Measurements from ENCODE around the gene APCDD1L. TPM values are rescaled to one million over a fixed set of nuclear protein-coding genes. Genes with fewer than 3 reads are reported as not detected.

Gene APCDD1L
- total RNA-seq, 1 donor from 2014 or later, result 4.2 TPM

GRCh38 chr20:58552366-58552934, 37.3 kb upstream of the APCDD1L start:
- no peak overlapping the region for H3K9ac ChIP-seq (ENCODE audit: low read depth in 1 of 3, low read length in 3 of 3)
- peaks cover 0 to 29% (median 4%) of the 10 kb centered on the region in 3 donors for H3K27me3 ChIP-seq (ENCODE audit: control insufficient read depth in 3 of 3, insufficient read depth in 3 of 3, low read length in 3 of 3)
- H3K36me3 ChIP-seq (ENCODE audit: control insufficient read depth in 3 of 3, insufficient read depth in 3 of 3, low read length in 3 of 3), result no peaks in the 10 kb centered on the region
- H3K4me1 ChIP-seq (ENCODE audit: control insufficient read depth in 3 of 3, insufficient read depth in 3 of 3, low read length in 3 of 3), result peaks cover 0 to 5% (median 0%) of the 10 kb centered on the region in 3 donors
- no peaks in the 10 kb centered on the region for H3K9me3 ChIP-seq (ENCODE audit: control insufficient read depth in 3 of 3, low read length in 3 of 3)
- H3K27ac ChIP-seq (ENCODE audit: low read depth, low read length), result no peak overlapping the region
- no peak overlapping the region for H3K4me3 ChIP-seq (ENCODE audit: low read length in 3 of 3)

- Histone ChIP-seq H3K9me3 (ENCODE audit: control insufficient read depth in 3 of 3, low read length in 3 of 3) (no peaks in the 10 kb centered on the region), H3K36me3 (ENCODE audit: control insufficient read depth in 3 of 3, insufficient read depth in 3 of 3, low read length in 3 of 3) (no peaks in the 10 kb centered on the region), H3K4me3 (ENCODE audit: low read length in 3 of 3) (no peak overlapping the region), H3K27ac (ENCODE audit: low read depth, low read length) (no peak overlapping the region), H3K4me1 (ENCODE audit: control insufficient read depth in 3 of 3, insufficient read depth in 3 of 3, low read length in 3 of 3) (peaks cover 0 to 5% (median 0%) of the 10 kb centered on the region in 3 donors), H3K27me3 (ENCODE audit: control insufficient read depth in 3 of 3, insufficient read depth in 3 of 3, low read length in 3 of 3) (peaks cover 0 to 25% (median 4%) of the 10 kb centered on the region in 3 donors), H3K9ac (ENCODE audit: low read depth in 1 of 3, low read length in 3 of 3) (no peak overlapping the region)
These were observed 36.4 kb upstream of the APCDD1L start for GRCh38 chr20:58551631-58552030.

- H3K9ac ChIP-seq (ENCODE audit: low read depth in 1 of 3, low read length in 3 of 3), result no peak overlapping the region
- no peaks in the 10 kb centered on the region for H3K9me3 ChIP-seq (ENCODE audit: control insufficient read depth in 3 of 3, low read length in 3 of 3)
- peaks cover 0 to 5% (median 0%) of the 10 kb centered on the region in 3 donors for H3K4me1 ChIP-seq (ENCODE audit: control insufficient read depth in 3 of 3, insufficient read depth in 3 of 3, low read length in 3 of 3)
- no peak overlapping the region for H3K27ac ChIP-seq (ENCODE audit: low read depth, low read length)
- peaks cover 0 to 27% (median 4%) of the 10 kb centered on the region in 3 donors for H3K27me3 ChIP-seq (ENCODE audit: control insufficient read depth in 3 of 3, insufficient read depth in 3 of 3, low read length in 3 of 3)
- H3K36me3 ChIP-seq (ENCODE audit: control insufficient read depth in 3 of 3, insufficient read depth in 3 of 3, low read length in 3 of 3), result no peaks in the 10 kb centered on the region
- H3K4me3 ChIP-seq (ENCODE audit: low read length in 3 of 3), result no peak overlapping the region
These were observed 35.3 kb upstream of the APCDD1L start for GRCh38 chr20:58550275-58551059.

DNA sequence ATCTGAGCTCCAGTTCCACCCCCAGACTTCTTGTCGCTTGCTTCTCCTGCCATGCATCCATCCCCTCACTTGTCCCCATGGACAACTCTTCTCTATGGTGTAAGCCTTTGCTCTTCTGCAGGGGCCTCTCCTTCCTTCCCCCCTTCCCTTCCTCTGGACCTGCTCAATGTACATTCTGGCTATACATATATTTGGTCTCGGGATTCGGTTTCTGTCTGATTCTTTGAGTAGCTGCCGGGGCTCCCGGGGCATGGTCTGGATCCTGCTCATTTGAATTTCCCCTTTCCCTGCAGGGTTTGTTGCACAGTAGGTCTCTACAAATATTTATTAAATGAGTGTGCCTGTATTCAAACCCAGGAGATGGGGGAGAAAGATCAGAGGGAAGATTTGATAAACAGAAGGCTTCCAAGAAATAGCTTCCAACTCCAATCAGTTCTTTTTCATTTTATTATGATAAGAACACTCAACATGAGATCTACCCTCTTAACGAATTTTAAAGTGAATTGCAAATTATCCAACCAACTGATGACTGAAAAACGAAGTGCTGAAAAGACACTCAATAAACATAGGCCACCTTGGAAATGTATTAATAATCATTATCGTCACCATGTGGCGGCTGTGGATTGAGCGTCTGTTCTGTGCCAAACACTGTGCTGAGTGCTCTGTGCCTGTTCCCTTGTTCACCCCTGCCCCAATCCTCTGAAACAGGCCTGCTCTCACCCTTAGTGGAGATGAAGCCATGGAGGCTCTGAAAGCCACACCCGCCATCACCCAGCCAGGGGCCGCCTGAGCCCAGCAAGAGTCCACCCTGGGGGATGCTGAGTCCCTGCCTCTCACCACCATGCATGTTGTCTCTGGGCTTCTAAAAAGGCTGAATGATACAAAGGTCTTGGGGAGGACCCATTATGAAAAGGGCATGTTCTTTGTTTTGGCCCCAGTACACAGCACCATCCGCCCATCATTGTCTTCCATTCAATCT, 34.3 kb upstream of the APCDD1L start:
- no peaks in the 10 kb centered on the region for H3K36me3 ChIP-seq (ENCODE audit: control insufficient read depth in 3 of 3, insufficient read depth in 3 of 3, low read length in 3 of 3)
- no peaks in the 10 kb centered on the region for H3K9me3 ChIP-seq (ENCODE audit: control insufficient read depth in 3 of 3, low read length in 3 of 3)
- peaks cover 0 to 18% (median 3%) of the 10 kb centered on the region in 3 donors for H3K27me3 ChIP-seq (ENCODE audit: control insufficient read depth in 3 of 3, insufficient read depth in 3 of 3, low read length in 3 of 3)
- no peak overlapping the region for H3K9ac ChIP-seq (ENCODE audit: low read depth in 1 of 3, low read length in 3 of 3)
- H3K27ac ChIP-seq (ENCODE audit: low read depth, low read length), result no peak overlapping the region
- H3K4me3 ChIP-seq (ENCODE audit: low read length in 3 of 3), result no peak overlapping the region
- peaks cover 0 to 5% (median 0%) of the 10 kb centered on the region in 3 donors for H3K4me1 ChIP-seq (ENCODE audit: control insufficient read depth in 3 of 3, insufficient read depth in 3 of 3, low read length in 3 of 3)

DNA sequence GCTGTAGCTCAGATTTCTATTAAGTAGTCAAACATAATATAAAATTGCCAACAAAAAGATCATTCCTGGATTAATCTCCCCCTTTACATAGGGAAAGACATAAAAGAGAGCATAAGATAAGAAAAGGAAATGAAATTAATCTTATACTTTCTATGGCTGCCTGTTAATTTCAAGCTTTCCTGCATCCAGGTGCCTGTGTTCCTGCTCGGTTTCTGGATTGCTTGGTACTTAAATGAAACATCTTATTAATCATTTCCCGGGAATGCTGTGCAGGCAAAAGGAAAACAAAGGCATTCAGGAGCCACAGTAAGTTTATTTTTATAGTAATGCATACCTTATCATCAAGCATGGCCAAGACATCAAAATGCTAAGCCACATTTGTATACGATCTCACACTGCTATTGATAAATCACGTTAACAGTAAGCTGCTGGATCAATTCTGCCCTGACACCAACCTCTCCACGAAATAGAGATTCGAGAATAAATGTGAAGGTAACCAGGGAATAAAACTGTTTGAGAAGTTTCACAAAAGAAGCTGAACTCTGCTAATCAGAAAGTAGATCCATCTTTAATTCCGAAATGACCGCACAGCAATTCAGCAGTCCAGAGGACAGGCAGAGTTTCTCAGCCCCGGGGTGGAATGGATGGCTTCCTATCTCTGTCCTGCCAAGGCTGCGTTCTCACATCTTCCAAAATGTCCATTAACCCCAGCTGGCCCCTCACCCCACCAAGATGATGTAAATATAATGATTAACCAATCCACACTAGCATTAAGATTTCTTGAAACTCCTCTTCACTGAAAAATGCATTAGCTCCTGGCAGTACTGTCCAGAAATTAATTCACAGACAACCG, 32.6 kb upstream of the APCDD1L start:
- H3K27me3 ChIP-seq (ENCODE audit: control insufficient read depth in 3 of 3, insufficient read depth in 3 of 3, low read length in 3 of 3), result peaks cover 0 to 13% (median 0%) of the 10 kb centered on the region in 3 donors
- no peak overlapping the region for H3K9ac ChIP-seq (ENCODE audit: low read depth in 1 of 3, low read length in 3 of 3)
- H3K4me1 ChIP-seq (ENCODE audit: control insufficient read depth in 3 of 3, insufficient read depth in 3 of 3, low read length in 3 of 3), result no peaks in the 10 kb centered on the region
- H3K4me3 ChIP-seq (ENCODE audit: low read length in 3 of 3), result no peak overlapping the region
- H3K36me3 ChIP-seq (ENCODE audit: control insufficient read depth in 3 of 3, insufficient read depth in 3 of 3, low read length in 3 of 3), result no peaks in the 10 kb centered on the region
- no peak overlapping the region for H3K27ac ChIP-seq (ENCODE audit: low read depth, low read length)
- H3K9me3 ChIP-seq (ENCODE audit: control insufficient read depth in 3 of 3, low read length in 3 of 3), result no peaks in the 10 kb centered on the region

DNA sequence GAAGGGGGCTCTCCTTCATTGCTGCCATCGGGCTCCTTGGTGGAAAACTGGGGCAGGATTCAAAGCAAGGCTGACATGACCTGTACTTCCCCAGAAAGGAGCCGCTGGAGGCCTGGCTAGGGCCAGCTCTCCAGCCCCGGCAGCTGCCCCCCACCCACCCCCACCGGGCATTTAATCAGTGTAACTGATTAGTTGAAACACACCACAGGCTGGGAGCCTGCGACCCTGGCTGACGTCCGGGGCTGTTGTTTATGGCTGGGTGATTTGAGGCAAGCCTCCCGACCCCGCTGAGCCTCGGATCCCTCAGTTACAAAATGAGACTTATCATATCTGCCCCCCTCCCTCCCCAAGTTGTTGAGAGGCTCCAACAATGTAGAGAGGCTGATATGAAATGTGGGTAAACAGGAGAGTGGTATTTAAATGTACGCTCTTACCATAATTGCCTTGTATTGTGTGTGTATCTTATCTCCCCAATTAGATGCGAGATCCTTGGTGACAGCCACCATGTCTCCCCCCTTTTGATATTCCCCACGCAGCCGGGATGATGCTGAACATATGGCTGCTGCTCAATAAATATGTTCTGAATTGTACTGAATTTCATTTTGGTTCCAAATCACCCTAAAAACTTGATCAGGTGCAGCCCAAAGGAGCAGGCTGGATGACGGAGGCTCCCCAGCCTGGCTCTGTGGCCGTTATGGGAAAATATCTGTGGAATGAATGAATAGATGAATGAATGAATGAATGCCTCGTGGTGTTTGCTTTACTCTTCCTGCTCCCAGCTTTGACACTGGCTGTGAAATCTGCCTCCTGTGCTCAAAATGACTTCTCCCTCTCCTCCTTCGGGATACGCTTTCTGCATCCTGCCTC, 31.8 kb upstream of the APCDD1L start:
- no peaks in the 10 kb centered on the region for H3K4me1 ChIP-seq (ENCODE audit: control insufficient read depth in 3 of 3, insufficient read depth in 3 of 3, low read length in 3 of 3)

GRCh38 chr20:58546416-58546711, 31.2 kb upstream of the APCDD1L start:
- H3K27ac ChIP-seq (ENCODE audit: low read depth, low read length), result no peak overlapping the region
- no peak overlapping the region for H3K4me3 ChIP-seq (ENCODE audit: low read length in 3 of 3)
- peaks cover 0 to 10% (median 7%) of the 10 kb centered on the region in 3 donors for H3K27me3 ChIP-seq (ENCODE audit: control insufficient read depth in 3 of 3, insufficient read depth in 3 of 3, low read length in 3 of 3)
- no peak overlapping the region for H3K9ac ChIP-seq (ENCODE audit: low read depth in 1 of 3, low read length in 3 of 3)
- H3K4me1 ChIP-seq (ENCODE audit: control insufficient read depth in 3 of 3, insufficient read depth in 3 of 3, low read length in 3 of 3), result no peaks in the 10 kb centered on the region
- no peaks in the 10 kb centered on the region for H3K36me3 ChIP-seq (ENCODE audit: control insufficient read depth in 3 of 3, insufficient read depth in 3 of 3, low read length in 3 of 3)
- H3K9me3 ChIP-seq (ENCODE audit: control insufficient read depth in 3 of 3, low read length in 3 of 3), result no peaks in the 10 kb centered on the region

More for the DNA sequence above, 31.8 kb upstream of the APCDD1L start:
- Histone ChIP-seq H3K9ac (ENCODE audit: low read depth in 1 of 3, low read length in 3 of 3) (no peak overlapping the region), H3K27ac (ENCODE audit: low read depth, low read length) (no peak overlapping the region), H3K36me3 (ENCODE audit: control insufficient read depth in 3 of 3, insufficient read depth in 3 of 3, low read length in 3 of 3) (no peaks in the 10 kb centered on the region), H3K4me3 (ENCODE audit: low read length in 3 of 3) (no peak overlapping the region), H3K27me3 (ENCODE audit: control insufficient read depth in 3 of 3, insufficient read depth in 3 of 3, low read length in 3 of 3) (peaks cover 0 to 12% (median 4%) of the 10 kb centered on the region in 3 donors), H3K9me3 (ENCODE audit: control insufficient read depth in 3 of 3, low read length in 3 of 3) (no peaks in the 10 kb centered on the region)

DNA sequence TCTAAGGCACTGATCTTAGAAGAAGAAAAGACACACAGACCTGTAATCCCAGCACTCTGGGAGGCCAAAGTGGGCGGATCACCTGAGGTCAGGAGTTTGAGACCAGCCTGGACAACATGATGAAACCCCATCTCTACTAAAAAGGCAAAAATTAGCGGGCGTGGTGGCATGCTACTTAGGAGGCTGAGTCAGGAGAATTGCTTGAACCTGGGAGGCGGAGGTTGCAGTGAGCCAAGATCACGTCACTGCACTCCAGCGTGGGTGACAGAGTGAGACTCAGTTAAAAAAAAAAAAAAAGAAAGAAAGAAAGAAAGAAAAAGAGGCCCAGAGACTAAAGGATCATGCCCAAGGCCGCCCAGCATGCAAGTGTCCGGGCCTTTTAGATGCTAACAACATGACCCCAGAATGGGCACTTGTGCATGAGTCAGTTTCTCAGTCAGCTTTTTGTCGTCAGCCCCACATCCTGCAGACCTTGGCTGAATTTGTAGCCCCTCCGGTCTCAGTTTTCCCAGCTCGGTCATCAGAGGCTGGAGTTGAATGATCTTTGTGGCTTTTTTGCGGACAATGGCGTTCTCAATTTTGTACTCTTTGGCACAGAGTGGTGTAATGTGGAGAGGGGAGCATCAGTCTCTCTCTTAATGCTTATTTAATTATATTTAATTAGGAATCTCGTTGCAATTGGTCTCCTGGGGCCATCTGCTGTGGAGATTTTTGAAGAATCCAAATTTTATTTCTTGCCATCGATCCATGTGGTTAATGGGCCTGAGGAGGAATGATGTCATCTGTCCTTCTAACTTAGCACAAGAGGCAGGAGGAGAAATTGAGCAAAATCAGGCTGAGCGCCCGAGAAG, 30.6 kb upstream of the APCDD1L start:
- peaks cover 0 to 10% (median 7%) of the 10 kb centered on the region in 3 donors for H3K27me3 ChIP-seq (ENCODE audit: control insufficient read depth in 3 of 3, insufficient read depth in 3 of 3, low read length in 3 of 3)

More for the DNA sequence above, 30.6 kb upstream of the APCDD1L start:
- Histone ChIP-seq H3K4me1 (ENCODE audit: control insufficient read depth in 3 of 3, insufficient read depth in 3 of 3, low read length in 3 of 3) (no peaks in the 10 kb centered on the region), H3K9ac (ENCODE audit: low read depth in 1 of 3, low read length in 3 of 3) (no peak overlapping the region), H3K4me3 (ENCODE audit: low read length in 3 of 3) (no peak overlapping the region), H3K27ac (ENCODE audit: low read depth, low read length) (no peak overlapping the region), H3K9me3 (ENCODE audit: control insufficient read depth in 3 of 3, low read length in 3 of 3) (no peaks in the 10 kb centered on the region), H3K36me3 (ENCODE audit: control insufficient read depth in 3 of 3, insufficient read depth in 3 of 3, low read length in 3 of 3) (no peaks in the 10 kb centered on the region)

Data from skeletal muscle tissue (tissue), 4 donors.